CD4-positive, alpha-beta T cell treated with Interleukin-12 subunit alpha and Interleukin-12 subunit beta, for 1 hour (primary cell): ENCODE measurements around the gene ZNF232.
A peak's percentile ranks its signal among the peaks of the same experiment; 100 is the strongest.
"Not testable (repeated sequence)": the region's sequence is repeated elsewhere in the genome, so short reads cannot be mapped to it uniquely, and the experiment has no call there.

ENCODE experiments used
- DNase-seq: peaks from one replicate; pipeline ENCODE4 v3.0.0-alpha.2; 2020

ZNF232 gene

GRCh38 chr17:5111402-5112204 lies at the start of gene ZNF232:
TSS of gene ZNF232 (minus strand) at chr17:5111878. CDS start at chr17:5111822, 56 bp downstream.
- DNase-seq, result peak; percentile 92

GRCh38 chr17:5160702-5161101 lies 49.0 kb upstream of the ZNF232 start:
- not testable (repeated sequence) for DNase-seq

GRCh38 chr17:5146122-5146521 lies 34.4 kb upstream of the ZNF232 start:
- DNase-seq, result not testable (repeated sequence)

GRCh38 chr17:5142877-5143276 lies 31.2 kb upstream of the ZNF232 start:
- DNase-seq, result not testable (repeated sequence)

GRCh38 chr17:5139458-5139732 lies 27.7 kb upstream of the ZNF232 start:
- no peak for DNase-seq

GRCh38 chr17:5138616-5139457 lies 27.2 kb upstream of the ZNF232 start:
- DNase-seq, result no peak

GRCh38 chr17:5138198-5138544 lies 26.5 kb upstream of the ZNF232 start:
- not testable (repeated sequence) for DNase-seq

- DNase-seq, result not testable (repeated sequence)
These were observed 26.0 kb upstream of the ZNF232 start for GRCh38 chr17:5137511-5138197.

GRCh38 chr17:5136580-5137412 lies 25.1 kb upstream of the ZNF232 start:
- DNase-seq, result not testable (repeated sequence)

- DNase-seq, result no peak
These were observed 24.3 kb upstream of the ZNF232 start for GRCh38 chr17:5135726-5136579.

GRCh38 chr17:5135131-5135712 lies 23.5 kb upstream of the ZNF232 start:
- DNase-seq, result not testable (repeated sequence)

- DNase-seq, result not testable (repeated sequence)
These were observed 22.9 kb upstream of the ZNF232 start for GRCh38 chr17:5134571-5134970.

- not testable (repeated sequence) for DNase-seq
These were observed 22.3 kb upstream of the ZNF232 start for GRCh38 chr17:5133961-5134360.

- DNase-seq, result no peak
These were observed 21.6 kb upstream of the ZNF232 start for GRCh38 chr17:5133311-5133710.

- DNase-seq, result not testable (repeated sequence)
These were observed 21.0 kb upstream of the ZNF232 start for GRCh38 chr17:5132503-5133225.

- DNase-seq, result not testable (repeated sequence)
These were observed 20.3 kb upstream of the ZNF232 start for GRCh38 chr17:5131799-5132502.

- DNase-seq, result no peak
These were observed 19.6 kb upstream of the ZNF232 start for GRCh38 chr17:5131146-5131715.

GRCh38 chr17:5130687-5131086 lies 19.0 kb upstream of the ZNF232 start:
- not testable (repeated sequence) for DNase-seq

GRCh38 chr17:5130261-5130660 lies 18.6 kb upstream of the ZNF232 start:
- DNase-seq, result not testable (repeated sequence)
